HG03064 (cell line): Measurements from ENCODE around the gene SMARCC1.
"Not testable (repeated sequence)": the region's sequence is repeated elsewhere in the genome, so short reads cannot be mapped to it uniquely, and the experiment has no call there.

ENCODE experiments used
- ATAC-seq: cut with Tn5 transposase; IDR thresholded peaks from one replicate; pipeline ENCODE4 v1.9.1; 2021; ENCODE audit warnings: low read depth; ENCODE audit not compliant: unreplicated experiment

Gene SMARCC1

DNA sequence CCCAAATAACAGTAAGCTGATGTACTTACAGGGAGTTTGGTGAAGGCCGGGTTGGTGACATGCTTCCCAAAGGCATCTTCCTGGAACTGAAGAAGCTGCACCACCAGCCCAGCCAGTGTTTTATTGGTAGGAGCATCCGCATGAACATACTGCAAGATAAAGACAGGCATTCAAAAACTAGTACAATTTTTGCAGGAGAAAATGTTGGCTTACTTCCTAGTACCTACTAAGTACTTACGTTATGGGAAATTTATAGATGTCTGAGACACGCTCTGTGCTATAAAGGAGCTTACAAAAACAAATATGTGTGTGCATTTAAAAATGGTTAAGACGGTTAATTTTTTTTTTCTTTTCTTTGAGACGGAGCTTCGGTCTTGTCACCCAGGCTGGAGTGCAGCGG is 8.9 kb downstream of the SMARCC1 start:
- ATAC-seq: no peak

DNA sequence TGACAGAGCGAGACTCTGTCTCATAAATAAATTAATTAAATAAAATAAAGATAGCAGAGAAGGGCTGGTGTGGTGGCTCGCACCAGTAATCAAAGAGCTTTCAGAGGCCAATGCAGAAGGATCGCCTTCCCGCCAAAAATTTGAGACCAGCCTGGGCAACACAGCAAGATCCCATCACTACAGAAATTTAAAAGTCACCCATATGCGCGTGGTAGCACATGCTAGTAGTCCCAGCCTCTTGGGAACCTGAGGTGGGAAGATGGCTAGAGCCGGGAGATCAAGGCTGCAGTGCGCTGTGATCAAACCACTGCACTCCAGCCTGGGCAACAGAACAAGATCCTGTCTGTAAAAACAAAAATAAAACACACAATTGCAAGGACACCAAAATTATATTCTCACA is 9.6 kb downstream of the SMARCC1 start:
- no peak for ATAC-seq

- no peak for ATAC-seq
Measured at GRCh38 chr3:47766186-47766585, 15.5 kb downstream of the SMARCC1 start.

DNA sequence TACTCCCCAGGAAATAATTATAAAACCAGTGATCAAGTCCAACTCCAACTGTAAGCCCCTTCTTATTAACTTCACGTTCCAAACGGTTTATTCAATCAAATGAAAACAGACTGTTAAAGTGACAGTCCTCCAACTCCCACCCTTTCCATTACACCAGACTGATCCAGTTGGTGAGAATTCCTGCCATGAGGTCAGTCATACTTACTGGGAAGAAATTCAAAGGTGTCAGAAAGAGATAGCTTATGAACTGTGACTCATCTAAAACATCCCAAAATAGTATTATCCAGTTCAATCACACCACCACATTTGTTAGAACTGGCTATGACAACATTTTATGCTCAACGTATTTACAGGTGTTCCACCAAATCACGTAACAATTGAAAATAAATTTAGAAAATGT is 19.5 kb downstream of the SMARCC1 start:
- ATAC-seq: no peak

DNA sequence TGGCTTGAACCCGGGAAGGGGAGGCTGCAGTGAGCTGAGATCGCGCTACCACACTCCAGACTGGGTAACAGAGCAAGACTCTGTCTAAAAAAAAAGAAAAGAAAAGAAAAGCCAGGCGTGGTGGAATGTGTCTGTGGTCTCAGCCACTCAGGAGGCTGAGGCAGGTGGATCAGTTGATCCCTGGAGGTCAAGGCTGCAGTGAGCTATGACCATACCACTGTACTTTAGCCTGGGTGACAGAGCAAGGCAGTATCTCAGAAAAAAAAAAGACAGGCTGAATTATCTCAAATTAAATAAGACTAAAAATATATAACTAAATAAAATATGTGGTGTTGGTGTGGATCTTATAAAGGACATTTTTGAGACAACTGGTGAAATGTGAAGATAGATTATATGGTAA is 20.6 kb downstream of the SMARCC1 start:
- ATAC-seq: no peak

DNA sequence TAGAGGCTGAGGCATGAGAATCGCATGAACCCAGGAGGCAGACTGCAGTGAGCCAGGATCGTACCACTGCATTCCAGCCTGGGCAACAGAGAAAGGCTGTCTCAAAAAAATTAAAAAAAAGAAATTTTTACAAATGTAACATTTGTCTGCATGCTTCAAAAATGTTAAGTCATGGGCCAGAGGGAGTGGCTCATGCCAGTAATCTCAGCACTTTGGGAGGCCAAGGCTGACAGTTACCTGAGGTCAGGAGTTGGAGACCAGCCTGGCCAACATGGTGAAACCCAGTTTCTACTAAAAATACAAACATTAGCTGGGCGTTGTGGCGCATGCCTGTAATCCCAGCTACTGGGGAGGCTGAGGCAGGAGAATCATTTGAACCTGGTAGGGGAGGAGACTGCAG is 21.5 kb downstream of the SMARCC1 start:
- ATAC-seq: not testable (repeated sequence)

GRCh38 chr3:47758261-47759025 is 23.2 kb downstream of the SMARCC1 start:
- no peak for ATAC-seq

- ATAC-seq: no peak
Measured at GRCh38 chr3:47752716-47753115, 29.0 kb downstream of the SMARCC1 start.

DNA sequence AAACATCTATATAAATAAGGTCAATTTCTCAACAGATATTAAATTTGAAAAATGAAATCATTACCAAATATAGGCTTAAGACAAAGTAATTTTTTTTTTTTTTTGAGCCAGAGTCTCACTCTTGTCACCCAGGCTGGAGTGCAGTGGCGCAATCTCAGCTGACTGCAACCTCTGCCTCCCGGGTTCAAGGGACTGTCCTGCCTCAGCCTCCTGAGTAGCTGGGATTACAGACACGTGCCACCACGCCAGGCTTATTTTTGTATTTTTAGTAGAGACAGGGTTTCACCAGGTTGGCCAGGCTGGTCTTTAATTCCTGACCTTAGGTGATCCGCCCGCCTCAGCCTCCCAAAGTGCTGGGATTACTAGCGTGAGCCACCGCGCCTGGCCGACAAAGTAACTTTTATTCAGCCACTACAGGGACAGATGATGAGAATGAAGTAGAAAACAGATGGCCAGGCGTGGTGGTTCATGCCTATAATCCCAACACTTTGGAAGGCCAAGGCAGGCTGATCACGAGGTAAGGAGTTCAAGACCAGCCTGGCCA is 30.8 kb downstream of the SMARCC1 start:
- ATAC-seq: not testable (repeated sequence)

DNA sequence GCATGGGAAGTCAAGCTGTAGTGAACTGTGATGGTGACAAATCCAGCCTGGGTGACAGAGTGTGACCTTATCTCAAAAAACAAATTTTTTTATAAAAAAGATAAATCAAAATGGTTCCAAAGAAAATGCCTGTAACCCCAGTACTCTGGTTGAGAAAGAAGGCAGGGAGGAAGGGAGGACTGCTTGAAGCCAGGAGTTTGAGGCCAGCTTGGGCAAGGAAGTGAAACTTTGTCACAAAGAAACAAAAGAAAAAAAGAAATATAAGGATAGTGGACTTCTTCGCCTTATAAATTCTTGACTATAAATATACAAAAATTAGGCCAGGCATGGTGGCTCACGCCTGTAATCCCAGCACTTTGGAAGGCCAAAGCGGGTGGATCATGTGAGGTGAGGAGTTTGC is 34.1 kb downstream of the SMARCC1 start:
- ATAC-seq: no peak

DNA sequence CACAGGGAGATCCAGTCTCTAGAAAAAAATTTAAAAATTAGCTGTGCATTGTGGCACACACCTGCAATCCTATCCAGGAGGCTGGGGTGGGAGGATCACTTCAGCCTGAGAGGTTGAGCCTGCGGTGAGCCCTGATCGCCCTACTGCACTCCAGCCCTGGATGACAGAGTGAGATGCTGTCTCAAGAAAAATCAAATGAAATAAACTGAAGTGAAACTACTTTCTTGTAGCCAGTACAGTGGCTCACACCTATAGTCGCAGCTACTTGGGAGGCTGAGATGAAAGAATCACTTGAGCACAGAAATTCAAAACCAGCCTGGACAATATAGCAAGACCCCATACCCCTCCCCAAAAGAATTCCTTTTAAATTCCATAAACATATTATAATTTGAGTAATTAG is 35.4 kb downstream of the SMARCC1 start:
- no peak for ATAC-seq

DNA sequence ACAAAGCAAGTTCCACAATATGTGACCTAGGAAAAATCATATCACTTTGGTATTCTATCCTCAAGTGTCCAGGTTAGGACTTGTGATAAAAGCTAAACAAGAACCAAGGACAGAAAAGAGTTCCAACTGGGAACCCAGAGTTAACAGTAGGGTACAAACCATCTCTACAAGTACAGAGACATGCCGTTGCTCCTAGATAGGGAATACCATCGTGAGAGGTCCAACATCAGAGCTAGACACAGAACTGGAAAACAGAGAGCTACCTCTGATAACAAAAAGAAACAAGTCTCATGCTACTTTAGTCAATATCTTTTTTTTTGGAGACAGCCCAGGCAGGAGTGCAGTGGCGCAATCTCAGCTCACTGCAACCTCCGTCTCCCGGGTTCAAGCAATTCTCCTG is 37.8 kb downstream of the SMARCC1 start:
- no peak for ATAC-seq

DNA sequence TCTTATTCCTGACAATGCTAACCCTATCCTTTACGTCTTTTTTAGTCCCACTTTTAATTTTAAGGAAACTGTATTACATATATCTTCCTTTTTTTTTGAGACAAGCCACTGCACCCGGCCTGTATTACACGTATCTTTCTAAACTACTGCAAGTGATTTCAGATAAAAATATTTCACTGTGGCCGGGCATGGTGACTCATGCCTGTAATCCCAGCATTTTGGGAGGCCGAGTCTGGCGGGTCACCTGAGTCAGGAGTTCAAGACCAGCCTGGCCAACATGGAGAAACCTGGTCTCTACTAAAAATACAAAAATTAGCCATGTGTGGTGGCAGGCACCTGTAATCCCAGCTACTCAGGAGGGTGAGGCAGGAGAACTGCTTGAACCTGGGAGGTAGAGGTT is 38.3 kb downstream of the SMARCC1 start:
- not testable (repeated sequence) for ATAC-seq

DNA sequence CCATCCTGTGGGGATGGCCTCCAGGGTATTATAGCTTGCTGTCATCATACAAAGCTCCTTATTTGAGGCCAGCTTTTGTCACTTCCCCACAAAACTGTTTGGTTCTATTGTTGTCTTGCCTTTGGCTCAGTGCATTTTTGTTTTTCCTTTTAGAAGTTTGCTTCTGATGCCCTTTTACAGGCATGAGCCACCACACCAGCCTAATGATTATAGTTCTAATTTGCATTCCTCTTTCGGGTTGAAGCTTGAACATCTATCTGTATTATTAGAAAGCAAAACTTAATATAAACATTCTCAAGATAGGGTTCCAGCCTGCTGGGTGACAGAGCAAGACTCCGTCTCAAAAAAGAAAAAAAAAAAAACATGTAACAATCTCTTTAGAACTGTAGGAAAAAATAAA is 39.8 kb downstream of the SMARCC1 start:
- no peak for ATAC-seq

DNA sequence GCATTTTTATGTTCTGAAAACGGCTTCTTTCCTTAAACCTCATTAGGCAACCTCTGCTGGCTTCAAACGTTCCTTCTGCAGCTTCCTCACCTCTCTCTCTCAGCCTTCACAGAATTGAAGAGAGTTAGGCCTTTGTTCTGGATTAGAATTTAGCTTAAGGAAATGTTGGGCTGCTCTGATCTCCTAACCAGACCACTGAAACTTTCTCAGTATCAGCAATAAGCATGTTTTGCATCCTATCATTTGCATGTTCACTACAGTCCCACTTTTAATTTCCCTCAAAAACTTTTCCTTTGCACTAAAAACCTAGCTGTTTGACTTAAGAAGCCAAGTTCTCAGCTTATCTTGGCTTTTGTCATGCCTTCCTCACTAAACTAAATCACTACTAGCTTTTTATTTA is 49.5 kb downstream of the SMARCC1 start:
- no peak for ATAC-seq

GRCh38 chr3:47731061-47731460 is 50.6 kb downstream of the SMARCC1 start:
- no peak for ATAC-seq

- no peak for ATAC-seq
Measured at GRCh38 chr3:47722859-47723258, 58.8 kb downstream of the SMARCC1 start.

GRCh38 chr3:47717448-47717847 is 64.2 kb downstream of the SMARCC1 start:
- ATAC-seq: not testable (repeated sequence)

- ATAC-seq: no peak
Measured at GRCh38 chr3:47716656-47717055, 65.0 kb downstream of the SMARCC1 start.

- no peak for ATAC-seq
Measured at GRCh38 chr3:47715928-47716327, 65.8 kb downstream of the SMARCC1 start.

DNA sequence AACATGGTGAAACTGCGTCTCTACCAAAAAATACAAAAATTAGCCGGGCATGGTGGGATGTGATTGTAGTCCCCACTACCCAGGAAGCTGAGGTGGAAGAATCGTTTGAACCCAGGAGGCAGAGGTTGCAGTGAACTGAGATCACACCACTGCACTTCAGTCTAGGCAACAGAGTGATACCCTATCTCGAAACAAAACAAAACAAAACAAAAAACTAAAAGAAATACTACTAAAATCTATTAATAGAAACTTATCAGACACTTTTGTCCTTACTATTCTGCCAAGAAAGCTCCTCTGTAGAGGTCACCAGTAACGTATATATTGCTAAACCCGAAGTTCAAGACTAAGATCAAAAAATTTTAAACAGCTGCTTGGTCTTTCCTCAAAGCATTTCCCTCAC is 67.1 kb downstream of the SMARCC1 start:
- no peak for ATAC-seq

DNA sequence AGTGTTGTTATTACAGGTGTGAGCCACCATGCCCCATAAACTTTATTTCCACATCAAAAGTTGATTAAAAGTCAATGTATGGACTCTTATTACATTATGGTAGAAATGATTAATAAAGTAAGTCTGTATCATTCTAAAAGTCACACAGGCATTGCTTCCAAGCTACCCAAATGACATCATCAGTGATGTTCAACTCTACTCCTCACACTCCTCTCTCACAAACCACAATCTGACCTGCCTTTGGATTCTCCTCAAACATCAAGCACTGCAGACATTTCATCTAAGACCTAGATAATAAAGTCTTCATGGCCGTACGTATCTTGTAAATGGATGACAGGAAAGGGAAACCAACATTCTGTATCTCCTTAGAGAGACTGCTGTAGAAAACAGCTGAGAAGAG is 68.0 kb downstream of the SMARCC1 start:
- ATAC-seq: no peak

- no peak for ATAC-seq
Measured at GRCh38 chr3:47712398-47712797, 69.3 kb downstream of the SMARCC1 start.
